Activated CD8-positive, alpha-beta T cell treated with anti-CD3 and anti-CD28 coated beads for 36 hours (primary cell): ENCODE results near the gene RIMKLB. TPM values are rescaled to one million over a fixed set of nuclear protein-coding genes. Genes with fewer than 3 reads are reported as not detected.

Source experiments
- ATAC-seq: fragments of 200-7000 bp; cut with Tn5 transposase; one replicate; pipeline ENCODE4 v1.10.0; 2021; ENCODE audit warnings: mild to moderate bottlenecking, moderate library complexity
- CTCF ChIA-PET: fragments of 350-600 bp; sonication (Branson Sonifier 250); formaldehyde crosslinking; loops from one replicate; lab custom pipeline; 2021; ENCODE audit warnings: antibody characterized with exemption; lab: Charles Lee
- POLR2A ChIA-PET: fragments of 350-600 bp; sonication (Branson Sonifier 250); formaldehyde crosslinking; loops from one replicate; lab custom pipeline; 2021; ENCODE audit warnings: antibody characterized with exemption; lab: Charles Lee
- DNase-seq: peaks from one replicate; pipeline ENCODE4 v3.0.0-alpha.2; 2020
- H3K27ac Mint-ChIP-seq: one replicate; pipeline ENCODE4 v1.8.0; 2021; ENCODE audit warnings: mild to moderate bottlenecking, mixed read lengths
- H3K27me3 Mint-ChIP-seq: one replicate; pipeline ENCODE4 v1.8.0; 2021; ENCODE audit warnings: mixed read lengths
- H3K36me3 Mint-ChIP-seq: one replicate; pipeline ENCODE4 v1.8.0; 2021; ENCODE audit warnings: low read depth, mixed read lengths
- H3K4me1 Mint-ChIP-seq: one replicate; pipeline ENCODE4 v1.8.0; 2021; ENCODE audit warnings: low read depth, mixed read lengths
- H3K4me3 Mint-ChIP-seq: one replicate; pipeline ENCODE4 v1.8.0; 2021; ENCODE audit warnings: mild to moderate bottlenecking, moderate library complexity, mixed read lengths
- H3K9me3 Mint-ChIP-seq: one replicate; pipeline ENCODE4 v1.8.0; 2021; ENCODE audit warnings: mixed read lengths
- CTCF ChIP-seq: fragments of 200-600 bp; IDR thresholded peaks from one replicate; pipeline ENCODE4 v1.8.0; 2022; ENCODE audit warnings: antibody characterized with exemption, mild to moderate bottlenecking
- intact Hi-C: fragments of 100-400 bp; cut with micrococcal nuclease; formaldehyde crosslinking; loops from one replicate; pipeline ENCODE4 v1.10.0; 2022
- total RNA-seq, 2 experiments: library from RNA; stranded (reverse); gene quantifications; one replicate each; pipeline ENCODE4 v1.2.3, GENCODE V29; 2021

The RIMKLB gene
- total RNA-seq, 2 experiments from 2014 or later: 7.7 to 8.6 TPM

GRCh38 chr12:8661016-8661415 lies 36.8 kb upstream of the RIMKLB start:
- H3K36me3 Mint-ChIP-seq: no peaks in the 10 kb centered on the region
- TF ChIP-seq CTCF: no peak
- intact Hi-C loops: loop anchor here (10.0 kb wide), 1 partner anchor 224 kb away; no protein-coding TSS in a partner anchor
- ATAC-seq (no peak), DNase-seq (no peak)
- ChIA-PET POLR2A (no interaction called here), CTCF (interaction anchor here (0.9 to 1.8 kb wide), 6 partner anchors 12 to 388 kb away, joined by 3 to 8 read pairs (median 4); no protein-coding TSS in a partner anchor)
- H3K4me1 Mint-ChIP-seq: no peaks in the 10 kb centered on the region
- no peak overlapping the region for H3K4me3 Mint-ChIP-seq
- no peak overlapping the region for H3K27ac Mint-ChIP-seq
- no peaks in the 10 kb centered on the region for H3K9me3 Mint-ChIP-seq
- peaks cover 4% of the 10 kb centered on the region for H3K27me3 Mint-ChIP-seq

GRCh38 chr12:8661751-8662150 lies 36.0 kb upstream of the RIMKLB start:
- ChIA-PET POLR2A (no interaction called here), CTCF (interaction anchor here (1.2 to 1.8 kb wide), 2 partner anchors 11 to 229 kb away, joined by 3 to 8 read pairs; no protein-coding TSS in a partner anchor)
- H3K9me3 Mint-ChIP-seq: no peaks in the 10 kb centered on the region
- no peak overlapping the region for H3K27ac Mint-ChIP-seq
- peaks cover 4% of the 10 kb centered on the region for H3K27me3 Mint-ChIP-seq
- intact Hi-C loops: loop anchor here (10.0 kb wide), 1 partner anchor 223 kb away; no protein-coding TSS in a partner anchor
- no peaks in the 10 kb centered on the region for H3K36me3 Mint-ChIP-seq
- no peak for TF ChIP-seq CTCF
- no peak for ATAC-seq
- H3K4me3 Mint-ChIP-seq: no peak overlapping the region
- no peak for DNase-seq
- H3K4me1 Mint-ChIP-seq: no peaks in the 10 kb centered on the region

GRCh38 chr12:8662593-8662992 lies 35.2 kb upstream of the RIMKLB start, which contains the start of gene MFAP5:
MFAP5 (minus strand) TSS chr12:8662826; CDS start chr12:8662104, 722 bp downstream.
- no peak for TF ChIP-seq CTCF
- no peak within 1 kb of the TSS for H3K4me3 Mint-ChIP-seq
- H3K4me1 Mint-ChIP-seq: no peaks in the 10 kb centered on the region
- H3K27me3 Mint-ChIP-seq: peaks cover 4% of the 10 kb centered on the region
- no peak within 1 kb of the TSS for H3K27ac Mint-ChIP-seq
- ChIA-PET CTCF (interaction anchor here (0.9 kb wide), 1 partner anchor 197 kb away, joined by 3 read pairs; no protein-coding TSS in a partner anchor), POLR2A (no interaction called here)
- no peaks in the 10 kb centered on the region for H3K36me3 Mint-ChIP-seq
- no peaks in the 10 kb centered on the region for H3K9me3 Mint-ChIP-seq
- DNase-seq (no peak), ATAC-seq (no peak)
- intact Hi-C loops: loop anchor here (10.0 kb wide), 1 partner anchor 222 kb away; no protein-coding TSS in a partner anchor

- no peaks in the 10 kb centered on the region for H3K36me3 Mint-ChIP-seq
- intact Hi-C loops: loop anchor here (10.0 kb wide), 1 partner anchor 220 kb away; no protein-coding TSS in a partner anchor
- CTCF ChIA-PET: interaction anchor here (1.3 to 1.5 kb wide), 2 partner anchors 196 to 230 kb away, joined by 4 to 5 read pairs; no protein-coding TSS in a partner anchor
Measured at GRCh38 chr12:8664228-8664913, 33.4 kb upstream of the RIMKLB start.

More at GRCh38 chr12:8664228-8664913, 33.4 kb upstream of the RIMKLB start:
- H3K27ac Mint-ChIP-seq: no peak overlapping the region
- peaks cover 4% of the 10 kb centered on the region for H3K27me3 Mint-ChIP-seq
- no peak overlapping the region for H3K4me3 Mint-ChIP-seq
- POLR2A ChIA-PET: no interaction called here
- H3K4me1 Mint-ChIP-seq: no peaks in the 10 kb centered on the region
- DNase-seq: no peak
- no peak for ATAC-seq
- TF ChIP-seq CTCF: no peak
- H3K9me3 Mint-ChIP-seq: no peaks in the 10 kb centered on the region
